Mucosa of stomach (tissue), 1 donor: ENCODE measurements around the gene TAC4.

Experiments
- H3K27me3 ChIP-seq: one replicate; pipeline ENCODE4 v1.7.0; 2013; ENCODE audit warnings: mild to moderate bottlenecking, low read length; ENCODE audit not compliant: control insufficient read depth, insufficient read depth
- H3K36me3 ChIP-seq: one replicate; pipeline ENCODE4 v1.7.0; 2013; ENCODE audit warnings: low read length; ENCODE audit not compliant: control insufficient read depth, insufficient read depth
- H3K4me1 ChIP-seq: one replicate; pipeline ENCODE4 v1.7.0; 2013; ENCODE audit warnings: mild to moderate bottlenecking, low read length; ENCODE audit not compliant: control insufficient read depth, insufficient read depth
- H3K4me3 ChIP-seq: one replicate; pipeline ENCODE4 v1.7.0; 2013; ENCODE audit warnings: low read length
- H3K9ac ChIP-seq: one replicate; pipeline ENCODE4 v1.7.0; 2013; ENCODE audit warnings: mild to moderate bottlenecking, low read length, moderate library complexity
- H3K9me3 ChIP-seq: one replicate; pipeline ENCODE4 v1.7.0; 2013; ENCODE audit warnings: mild to moderate bottlenecking, low read length, moderate library complexity; ENCODE audit not compliant: control insufficient read depth
- donor health status: Pancreatic carcinoma.

TAC4 gene

DNA sequence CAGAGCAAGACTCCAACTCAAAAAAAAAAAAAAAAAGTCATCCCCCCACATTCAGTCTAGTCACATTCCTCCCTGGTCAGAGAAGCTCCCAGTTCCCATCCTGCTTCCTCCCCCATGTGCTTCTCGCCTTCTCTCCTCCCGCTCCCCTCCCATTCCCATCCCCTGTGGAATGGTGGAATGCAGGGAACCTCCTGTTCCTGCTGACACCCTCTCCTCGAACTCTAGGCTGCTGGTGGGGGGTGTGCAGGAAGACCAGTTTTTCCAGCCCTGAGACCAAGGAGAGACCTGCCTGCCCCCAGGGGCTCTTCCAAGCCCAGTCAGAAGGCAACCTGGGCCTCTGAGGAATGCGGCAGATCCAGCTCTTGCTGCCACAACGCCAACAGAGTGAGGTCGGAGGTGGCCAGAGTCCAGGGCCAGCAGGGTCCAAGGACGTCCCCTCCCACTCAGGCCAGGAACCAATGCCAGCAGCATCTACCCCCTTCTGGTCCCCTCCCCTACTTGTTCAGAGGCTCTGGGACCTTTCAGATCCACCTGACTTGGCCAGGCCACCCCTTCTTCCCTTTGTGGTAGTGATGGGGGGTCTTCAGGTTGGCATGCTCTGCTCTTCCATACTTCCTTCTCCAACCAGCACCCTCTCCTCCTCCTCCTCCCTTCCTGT, 39.3 kb upstream of the TAC4 start:
- Histone ChIP-seq H3K36me3 (no peaks in the 10 kb centered on the region), H3K4me3 (no peak overlapping the region), H3K9ac (no peak overlapping the region), H3K9me3 (no peaks in the 10 kb centered on the region), H3K27me3 (peaks cover 52% of the 10 kb centered on the region), H3K4me1 (no peaks in the 10 kb centered on the region)

DNA sequence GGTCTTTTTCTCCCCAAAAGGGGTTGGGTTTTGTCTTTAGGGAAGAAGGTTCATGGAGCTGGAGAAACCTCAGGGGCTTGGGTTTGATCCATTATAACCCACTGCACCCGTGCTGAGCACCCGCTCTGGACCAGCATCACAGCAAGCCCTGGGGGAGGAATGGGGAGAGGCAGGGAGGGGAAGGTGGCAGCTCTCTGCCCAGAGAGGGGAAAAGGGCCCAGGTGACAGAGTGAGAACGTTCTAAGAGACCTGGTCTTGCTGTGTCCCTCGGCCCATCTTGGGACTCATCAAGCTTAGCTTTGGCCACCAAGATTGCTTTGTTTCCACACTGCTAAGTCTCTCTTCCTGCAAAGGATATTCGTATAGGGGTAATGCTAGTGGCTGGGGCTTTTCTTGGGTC, 38.2 kb upstream of the TAC4 start:
- Histone ChIP-seq H3K4me1 (no peaks in the 10 kb centered on the region), H3K36me3 (no peaks in the 10 kb centered on the region), H3K27me3 (peaks cover 49% of the 10 kb centered on the region), H3K9me3 (no peaks in the 10 kb centered on the region), H3K4me3 (no peak overlapping the region), H3K9ac (no peak overlapping the region)

DNA sequence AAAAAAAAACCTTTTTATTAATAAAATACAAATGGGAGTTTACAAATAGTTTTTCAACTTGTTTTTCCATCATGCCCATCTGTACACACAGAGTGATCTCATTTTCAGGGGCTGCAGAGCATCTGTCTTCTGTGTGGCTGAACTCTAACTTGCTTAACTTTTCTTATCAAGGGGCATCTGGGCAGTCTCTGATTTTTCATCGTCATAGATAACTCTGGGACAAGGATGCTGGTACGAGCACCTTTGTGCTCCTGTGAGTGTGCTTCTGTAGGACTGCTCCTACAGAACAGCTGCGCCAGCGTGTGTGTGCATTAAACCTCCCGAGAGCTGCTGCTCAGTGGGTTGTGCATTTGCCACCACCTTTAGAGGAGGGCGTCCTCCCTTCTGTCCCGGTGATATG, 34.6 kb upstream of the TAC4 start:
- no peaks in the 10 kb centered on the region for H3K36me3 ChIP-seq
- peaks cover 48% of the 10 kb centered on the region for H3K27me3 ChIP-seq
- H3K9ac ChIP-seq: no peak overlapping the region
- H3K9me3 ChIP-seq: no peaks in the 10 kb centered on the region
- H3K4me1 ChIP-seq: peaks cover 7% of the 10 kb centered on the region
- no peak overlapping the region for H3K4me3 ChIP-seq

DNA sequence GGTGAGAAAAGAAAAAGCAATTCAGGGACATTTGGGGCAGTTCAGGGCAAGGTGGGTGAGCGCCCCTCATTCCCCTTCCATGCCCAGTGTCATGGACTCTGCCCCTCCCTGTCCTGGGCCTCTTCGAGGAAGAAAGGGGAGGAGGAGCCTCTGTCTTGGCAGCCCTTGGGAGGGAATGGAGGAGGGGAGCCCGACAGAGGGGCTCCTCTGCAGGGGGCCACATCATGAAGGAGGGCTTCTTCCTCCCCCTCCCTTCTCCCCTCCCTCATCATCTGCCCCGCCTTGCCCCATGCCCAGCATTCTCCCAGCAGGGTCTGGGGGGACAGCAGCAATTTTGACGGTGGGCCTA, 33.2 kb upstream of the TAC4 start:
- Histone ChIP-seq H3K9me3 (no peaks in the 10 kb centered on the region), H3K27me3 (peaks cover 48% of the 10 kb centered on the region), H3K4me3 (no peak overlapping the region), H3K9ac (no peak overlapping the region), H3K36me3 (no peaks in the 10 kb centered on the region), H3K4me1 (peaks cover 7% of the 10 kb centered on the region)

DNA sequence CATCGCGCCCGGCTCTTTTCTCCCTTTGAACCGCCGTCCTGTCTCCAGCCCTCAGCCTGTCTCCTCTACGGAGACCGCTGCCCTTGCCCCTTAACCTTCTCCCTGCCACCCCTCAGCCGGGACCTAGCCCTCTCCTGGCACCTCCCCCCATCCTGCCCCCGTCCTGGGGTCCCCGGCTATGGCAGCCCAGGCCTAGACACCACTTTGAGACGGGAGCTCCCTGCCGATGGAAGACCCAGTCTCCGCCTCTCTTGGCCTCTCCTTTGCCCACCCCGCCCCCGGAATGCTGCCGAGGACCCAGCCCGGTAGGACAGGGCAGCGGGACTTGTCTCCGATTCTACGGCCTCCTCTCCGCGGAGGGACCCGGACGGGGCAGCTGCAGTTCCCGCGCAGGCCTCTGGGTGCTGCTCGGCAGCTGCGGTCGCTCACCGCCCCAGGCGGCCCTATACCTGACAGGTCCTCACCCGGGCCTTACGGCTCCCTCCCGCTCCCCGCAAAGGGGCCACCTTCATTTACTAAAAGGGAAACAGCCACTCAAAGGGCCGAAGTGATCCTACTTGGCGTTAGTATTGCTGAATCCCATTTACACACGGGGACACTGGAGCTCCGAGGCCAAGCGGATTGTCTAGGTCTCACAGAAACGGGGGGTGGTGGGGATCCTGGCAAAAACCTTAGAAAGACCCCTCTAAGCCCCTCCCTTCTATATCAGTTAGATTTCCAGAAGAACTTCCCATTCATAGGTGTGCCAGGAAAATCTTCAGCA, 32.6 kb upstream of the TAC4 start:
- H3K4me3 ChIP-seq: no peak overlapping the region
- peaks cover 7% of the 10 kb centered on the region for H3K4me1 ChIP-seq
- H3K9me3 ChIP-seq: no peaks in the 10 kb centered on the region
- H3K9ac ChIP-seq: no peak overlapping the region
- peaks cover 50% of the 10 kb centered on the region for H3K27me3 ChIP-seq
- H3K36me3 ChIP-seq: no peaks in the 10 kb centered on the region

DNA sequence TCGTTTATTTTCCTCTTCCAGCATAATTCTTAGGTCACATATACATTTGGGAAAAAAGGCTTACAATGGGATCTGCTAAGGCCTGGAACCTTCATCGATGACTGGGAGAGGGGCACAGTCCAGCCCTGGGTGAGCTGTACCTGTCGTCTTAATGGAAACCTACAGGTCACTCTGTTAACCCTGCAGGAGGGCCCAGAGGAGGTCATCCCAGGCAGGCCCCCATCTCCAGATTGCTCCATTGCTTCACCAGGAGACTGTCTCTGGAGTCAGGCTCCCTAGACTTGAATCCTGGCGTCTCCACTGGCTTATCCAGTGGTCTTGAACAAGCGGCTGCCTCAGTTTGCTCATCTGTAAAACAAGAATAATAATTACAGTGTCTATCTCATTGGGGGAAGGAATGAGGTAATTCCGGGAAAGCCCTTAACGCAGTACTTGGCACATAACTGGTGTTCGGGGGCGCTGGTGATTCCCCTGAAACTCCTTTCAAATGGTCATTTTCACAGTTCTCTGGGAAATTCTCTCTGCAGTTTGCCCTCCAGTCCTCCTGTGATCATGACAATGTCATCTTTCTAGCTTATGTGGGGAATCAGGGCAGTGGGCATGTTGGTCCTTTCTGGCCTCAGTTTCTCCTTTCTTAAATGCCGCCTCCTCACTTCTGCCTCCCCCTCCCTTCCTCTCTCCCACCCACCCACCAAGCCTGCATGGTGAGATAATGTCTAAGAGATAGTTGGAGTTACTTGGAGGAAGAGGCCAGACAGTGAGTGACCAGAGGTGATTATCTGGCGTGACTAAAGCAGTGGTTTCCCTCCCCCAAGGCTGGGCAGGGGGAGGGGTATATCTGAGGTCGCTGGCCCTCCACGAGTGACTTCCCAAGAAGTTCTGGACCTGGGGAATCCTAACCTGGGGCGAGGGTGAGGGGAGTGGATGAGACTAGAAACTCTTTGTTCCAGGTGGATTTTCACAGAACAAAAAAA, 31.3 kb upstream of the TAC4 start:
- Histone ChIP-seq H3K4me1 (peaks cover 7% of the 10 kb centered on the region), H3K4me3 (no peak overlapping the region), H3K9ac (no peak overlapping the region), H3K36me3 (no peaks in the 10 kb centered on the region), H3K27me3 (peaks cover 56% of the 10 kb centered on the region), H3K9me3 (no peaks in the 10 kb centered on the region)

DNA sequence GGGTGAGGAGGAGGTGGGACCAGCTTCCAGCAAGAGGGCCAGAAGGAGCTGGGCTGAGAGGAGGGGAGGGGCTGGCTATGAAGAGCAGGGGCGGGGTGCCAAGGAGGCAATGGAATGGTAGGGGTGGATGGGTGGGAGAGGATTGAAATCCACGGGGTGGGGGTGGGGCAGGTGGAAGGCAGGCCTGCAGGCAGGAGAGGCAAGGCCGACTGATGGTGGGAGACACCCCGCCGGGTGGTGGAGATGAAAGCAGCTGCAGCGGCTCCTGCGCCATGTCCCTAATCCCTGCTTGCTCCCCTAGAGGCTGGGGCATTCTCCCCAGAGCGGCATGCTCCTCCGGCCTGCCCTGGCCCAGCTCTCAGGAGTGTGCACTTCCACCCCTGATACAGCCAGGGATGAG, 27.8 kb upstream of the TAC4 start:
- H3K9me3 ChIP-seq: no peaks in the 10 kb centered on the region
- H3K36me3 ChIP-seq: no peaks in the 10 kb centered on the region
- H3K4me1 ChIP-seq: peaks cover 6% of the 10 kb centered on the region
- no peak overlapping the region for H3K9ac ChIP-seq
- H3K4me3 ChIP-seq: no peak overlapping the region
- H3K27me3 ChIP-seq: peaks cover 36% of the 10 kb centered on the region

DNA sequence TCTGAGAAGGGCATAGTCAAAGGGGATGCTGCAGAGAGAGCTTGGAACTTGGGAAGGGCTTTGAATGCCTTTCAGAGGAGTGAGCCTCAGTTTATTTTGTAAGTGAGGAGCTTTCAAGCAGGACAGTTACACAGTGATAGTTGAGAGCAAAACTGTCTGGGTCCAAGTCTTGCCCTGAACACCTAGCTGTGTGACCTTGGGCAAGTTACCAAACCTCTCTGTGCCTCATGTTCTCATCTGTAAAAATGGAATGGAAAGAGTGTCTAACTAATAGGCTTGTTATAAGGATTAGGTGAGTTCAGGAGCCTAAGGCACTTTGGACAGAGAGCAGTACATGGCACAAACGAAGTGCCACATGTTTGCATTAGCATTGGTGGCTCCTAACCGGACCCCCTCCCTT, 27.0 kb upstream of the TAC4 start:
- Histone ChIP-seq H3K4me3 (no peak overlapping the region), H3K27me3 (peaks cover 30% of the 10 kb centered on the region), H3K9me3 (no peaks in the 10 kb centered on the region), H3K36me3 (no peaks in the 10 kb centered on the region), H3K9ac (no peak overlapping the region), H3K4me1 (no peaks in the 10 kb centered on the region)

DNA sequence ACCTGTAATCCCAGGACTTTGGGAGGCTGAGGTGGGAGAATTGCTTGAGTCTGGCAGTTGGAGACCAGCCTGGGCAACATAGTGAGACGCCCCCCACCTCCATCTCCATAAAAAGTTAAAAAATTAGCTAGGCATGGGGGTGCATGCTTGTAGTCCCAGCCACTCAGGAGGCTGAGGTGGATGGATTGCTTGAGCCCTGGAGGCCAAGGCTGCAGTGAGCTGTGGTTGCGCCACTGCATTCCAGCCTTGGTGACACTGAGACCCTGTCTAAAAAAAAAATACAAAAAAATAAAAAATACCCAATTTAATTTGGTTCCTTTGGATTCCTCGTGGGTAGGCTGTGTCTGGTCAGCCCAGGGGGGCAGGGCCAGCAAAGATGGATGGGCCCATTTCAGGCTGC, 26.1 kb upstream of the TAC4 start:
- H3K4me1 ChIP-seq: no peaks in the 10 kb centered on the region
- no peaks in the 10 kb centered on the region for H3K9me3 ChIP-seq
- no peak overlapping the region for H3K4me3 ChIP-seq
- no peaks in the 10 kb centered on the region for H3K36me3 ChIP-seq
- no peak overlapping the region for H3K9ac ChIP-seq
- H3K27me3 ChIP-seq: peaks cover 20% of the 10 kb centered on the region

DNA sequence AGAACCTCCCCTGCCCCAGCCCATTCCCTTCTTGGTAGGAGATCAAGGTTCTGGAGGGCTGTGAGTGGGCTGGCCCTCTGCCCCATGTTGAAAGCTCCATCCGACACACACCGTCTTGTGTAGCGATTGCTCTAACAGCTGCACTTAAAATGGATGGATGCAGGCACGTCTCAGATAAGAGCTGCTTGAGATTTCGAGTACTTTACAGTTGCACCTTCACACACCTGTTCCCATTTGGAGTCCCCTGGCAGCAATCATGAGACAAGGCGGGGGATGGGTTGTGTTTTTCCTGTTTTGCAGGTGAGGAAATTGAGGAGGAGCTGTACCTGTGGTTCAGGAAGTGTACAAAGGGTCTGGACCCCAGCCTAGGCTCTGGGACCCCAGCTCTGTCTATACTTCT, 25.6 kb upstream of the TAC4 start:
- Histone ChIP-seq H3K9ac (no peak overlapping the region), H3K36me3 (no peaks in the 10 kb centered on the region), H3K9me3 (no peaks in the 10 kb centered on the region), H3K4me3 (no peak overlapping the region), H3K27me3 (peaks cover 20% of the 10 kb centered on the region), H3K4me1 (no peaks in the 10 kb centered on the region)

DNA sequence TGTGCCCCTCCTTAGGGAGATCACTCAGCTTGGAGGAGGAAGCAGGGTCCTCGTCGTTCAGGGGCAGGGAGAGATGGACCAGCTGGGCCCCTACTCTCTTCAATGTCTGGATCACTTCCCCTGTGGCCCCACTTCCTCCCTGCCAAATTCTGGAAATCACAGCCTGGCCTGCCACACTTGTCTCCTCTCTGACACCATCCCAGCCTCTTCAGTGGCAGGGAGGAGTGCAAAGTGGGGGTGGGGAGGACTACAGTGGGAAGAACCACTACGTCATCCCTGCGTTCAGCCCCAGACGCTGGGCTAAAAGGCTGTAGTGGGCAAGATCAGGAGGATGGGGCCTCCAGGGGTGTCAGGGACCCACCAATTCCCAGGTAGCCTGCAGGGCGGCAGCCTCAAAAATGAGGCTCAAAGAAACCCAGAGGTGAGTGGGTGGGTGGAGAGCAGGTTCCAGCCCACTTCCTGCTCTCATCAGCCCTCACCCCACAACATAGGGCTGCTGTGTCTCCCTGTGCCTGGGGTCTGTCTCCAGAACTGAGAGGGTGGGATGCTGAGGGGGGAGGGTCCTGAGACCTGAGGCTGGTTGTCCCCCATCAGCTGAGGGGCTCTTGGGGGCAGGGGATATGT, 25.0 kb upstream of the TAC4 start:
- Histone ChIP-seq H3K4me1 (no peaks in the 10 kb centered on the region), H3K4me3 (no peak overlapping the region), H3K9ac (no peak overlapping the region), H3K9me3 (no peaks in the 10 kb centered on the region), H3K27me3 (peaks cover 18% of the 10 kb centered on the region), H3K36me3 (no peaks in the 10 kb centered on the region)
